H9 (cell line): ENCODE results near the gene ALAD. TPM values are rescaled to one million over a fixed set of nuclear protein-coding genes. Genes with fewer than 3 reads are reported as not detected.

Experiments
- DNase-seq: peaks from one replicate; pipeline ENCODE4 v3.0.0-alpha.2; 2017
- H2AFZ ChIP-seq: one replicate; pipeline ENCODE4 v1.6.1; 2013; ENCODE audit warnings: mild to moderate bottlenecking, low read length, control low read depth, moderate library complexity
- H2AK5ac ChIP-seq: 2 replicates; pipeline ENCODE4 v1.6.1; 2013; ENCODE audit warnings: low read length, control low read depth, mixed read lengths; ENCODE audit not compliant: insufficient read length
- H2BK120ac ChIP-seq: one replicate; pipeline ENCODE4 v1.6.1; 2013; ENCODE audit warnings: low read depth, mild to moderate bottlenecking, low read length, control low read depth, inconsistent platforms; ENCODE audit not compliant: poor library complexity, severe bottlenecking
- H2BK12ac ChIP-seq: 2 replicates; pipeline ENCODE4 v1.6.1; 2013; ENCODE audit warnings: low read length, control low read depth, mixed read lengths, low read depth; ENCODE audit not compliant: insufficient read length
- H2BK15ac ChIP-seq: 2 replicates; pipeline ENCODE4 v1.6.1; 2013; ENCODE audit warnings: low read depth, low read length, control low read depth
- H2BK20ac ChIP-seq: one replicate; pipeline ENCODE4 v1.6.1; 2013; ENCODE audit warnings: low read depth, mild to moderate bottlenecking, low read length, control low read depth, inconsistent platforms; ENCODE audit not compliant: poor library complexity, severe bottlenecking
- H2BK5ac ChIP-seq: 2 replicates; pipeline ENCODE4 v1.6.1; 2013; ENCODE audit warnings: low read length, control low read depth, mixed read lengths; ENCODE audit not compliant: insufficient read length
- H3K14ac ChIP-seq: 2 replicates; pipeline ENCODE4 v1.6.1; 2013; ENCODE audit warnings: low read length, control low read depth; ENCODE audit not compliant: insufficient read depth
- H3K18ac ChIP-seq: 2 replicates; pipeline ENCODE4 v1.6.1; 2013; ENCODE audit warnings: low read depth, mild to moderate bottlenecking, mixed read lengths, low read length, control low read depth; ENCODE audit not compliant: insufficient read length
- H3K23ac ChIP-seq: 2 replicates; pipeline ENCODE4 v1.6.1; 2013; ENCODE audit warnings: low read length, control low read depth, mixed read lengths, low read depth; ENCODE audit not compliant: insufficient read length
- H3K23me2 ChIP-seq: 2 replicates; pipeline ENCODE4 v1.6.1; 2013; ENCODE audit warnings: low read depth, mild to moderate bottlenecking, mixed read lengths, low read length, control low read depth; ENCODE audit not compliant: insufficient read length, poor library complexity, severe bottlenecking
- H3K27ac ChIP-seq: 2 replicates; pipeline ENCODE4 v1.5.1; 2013; ENCODE audit warnings: low read length, control low read depth, mixed read lengths, low read depth; ENCODE audit not compliant: insufficient read length
- H3K27me3 ChIP-seq: 2 replicates; pipeline ENCODE4 v1.6.1; 2013; ENCODE audit warnings: low read length, control low read depth, inconsistent platforms; ENCODE audit not compliant: insufficient read depth
- H3K4ac ChIP-seq: 2 replicates; pipeline ENCODE4 v1.6.1; 2013; ENCODE audit warnings: low read depth, mild to moderate bottlenecking, control low read depth, inconsistent platforms, low read length, moderate library complexity
- H3K4me1 ChIP-seq: 2 replicates; pipeline ENCODE4 v1.6.1; 2013; ENCODE audit warnings: low read length, control low read depth, inconsistent platforms; ENCODE audit not compliant: insufficient read depth
- H3K4me2 ChIP-seq: 2 replicates; pipeline ENCODE4 v1.6.1; 2013; ENCODE audit warnings: low read length, control low read depth, mixed read lengths; ENCODE audit not compliant: insufficient read length, insufficient read depth
- H3K56ac ChIP-seq: 2 replicates; pipeline ENCODE4 v1.6.1; 2013; ENCODE audit warnings: low read depth, mild to moderate bottlenecking, mixed read lengths, low read length, control low read depth; ENCODE audit not compliant: insufficient read length
- H3K79me1 ChIP-seq: 2 replicates; pipeline ENCODE4 v1.6.1; 2013; ENCODE audit warnings: low read depth, mild to moderate bottlenecking, moderate library complexity, low read length, control low read depth, inconsistent platforms; ENCODE audit not compliant: insufficient read depth, poor library complexity, severe bottlenecking
- H3K79me2 ChIP-seq: 2 replicates; pipeline ENCODE4 v1.6.1; 2013; ENCODE audit warnings: low read length, control low read depth, inconsistent platforms; ENCODE audit not compliant: insufficient read depth
- H3K9ac ChIP-seq: 2 replicates; pipeline ENCODE4 v1.6.1; 2013; ENCODE audit warnings: low read length, control low read depth, mixed read lengths; ENCODE audit not compliant: insufficient read length; ENCODE audit errors: extremely low read depth
- H3K9me3 ChIP-seq: one replicate; pipeline ENCODE4 v1.6.1; 2013; ENCODE audit warnings: low read depth, low read length, inconsistent platforms; ENCODE audit not compliant: control insufficient read depth
- H3T11ph ChIP-seq: one replicate; pipeline ENCODE4 v1.6.1; 2013; ENCODE audit warnings: mild to moderate bottlenecking, low read length, control low read depth, inconsistent platforms
- H4K20me1 ChIP-seq: one replicate; pipeline ENCODE4 v1.6.1; 2013; ENCODE audit not compliant: control insufficient read depth, insufficient read length, insufficient read depth
- H4K5ac ChIP-seq: 2 replicates; pipeline ENCODE4 v1.6.1; 2013; ENCODE audit warnings: low read depth, mild to moderate bottlenecking, mixed read lengths, low read length, control low read depth; ENCODE audit not compliant: insufficient read length
- H4K8ac ChIP-seq: replicated peaks from 2 replicates; pipeline ENCODE4 v1.6.1; 2013; ENCODE audit warnings: low read length, control low read depth, mixed read lengths, low read depth; ENCODE audit not compliant: insufficient read length
- H4K91ac ChIP-seq: 2 replicates; pipeline ENCODE4 v1.6.1; 2013; ENCODE audit warnings: low read depth, mild to moderate bottlenecking, moderate library complexity, mixed read lengths, low read length, control low read depth; ENCODE audit not compliant: insufficient read length
- H3K27ac Mint-ChIP-seq, 3 experiments: 2 replicates in 2 of 3; 3 replicates in 1 of 3; pipeline ENCODE4 v1.8.0; 2020 to 2021; ENCODE audit warnings: mixed read lengths in 3 of 3, mild to moderate bottlenecking in 1 of 3, moderate library complexity in 1 of 3
- H3K27me3 Mint-ChIP-seq: 2 replicates; pipeline ENCODE4 v1.8.0; 2021; ENCODE audit warnings: low read depth, mild to moderate bottlenecking, moderate library complexity, mixed read lengths
- H3K36me3 Mint-ChIP-seq, 3 experiments: 2 replicates in 2 of 3; 3 replicates in 1 of 3; pipeline ENCODE4 v1.8.0; 2020 to 2021; ENCODE audit warnings: low read depth in 3 of 3, mixed read lengths in 3 of 3; ENCODE audit not compliant: insufficient read depth in 1 of 3
- H3K4me1 Mint-ChIP-seq, 2 experiments: 2 replicates each; pipeline ENCODE4 v1.8.0; 2020; ENCODE audit warnings: mixed read lengths in 2 of 2
- H3K4me3 Mint-ChIP-seq, 2 experiments: 2 replicates in 1 of 2; 3 replicates in 1 of 2; pipeline ENCODE4 v1.8.0; 2020 to 2021; ENCODE audit warnings: mild to moderate bottlenecking in 2 of 2, mixed read lengths in 2 of 2, moderate library complexity in 1 of 2
- H3K9me3 Mint-ChIP-seq, 2 experiments: 2 replicates in 1 of 2; 3 replicates in 1 of 2; pipeline ENCODE4 v1.8.0; 2020; ENCODE audit warnings: mild to moderate bottlenecking in 2 of 2, mixed read lengths in 2 of 2, moderate library complexity in 1 of 2
- WGBS: extraction: QIAGEN DNeasy Blood & Tissue Kit; methylation state at CpG from one replicate; pipeline ENCODE4 v1.1.7; 2013; ENCODE audit warnings: missing lambda C conversion rate, low lambda C conversion rate, mixed read lengths; ENCODE audit not compliant: insufficient read length; ENCODE audit errors: extremely low coverage; 5-methylcytosine and 5-hydroxymethylcytosine counted together
- total RNA-seq: library from RNA; stranded (reverse); gene quantifications from 2 replicates; pipeline ENCODE4 v1.2.1, GENCODE V29; 2021
- TF ChIP-seq, protein P1 (sequence below): fragments of 200-600 bp; sonication (generic); conservative IDR thresholded peaks from 3 replicates; pipeline ENCODE4 v1.8.0; 2021; ENCODE audit warnings: antibody characterized with exemption, mild to moderate bottlenecking

The ALAD gene
- total RNA-seq, 1 experiment from 2014 or later: 13.2 TPM

DNA sequence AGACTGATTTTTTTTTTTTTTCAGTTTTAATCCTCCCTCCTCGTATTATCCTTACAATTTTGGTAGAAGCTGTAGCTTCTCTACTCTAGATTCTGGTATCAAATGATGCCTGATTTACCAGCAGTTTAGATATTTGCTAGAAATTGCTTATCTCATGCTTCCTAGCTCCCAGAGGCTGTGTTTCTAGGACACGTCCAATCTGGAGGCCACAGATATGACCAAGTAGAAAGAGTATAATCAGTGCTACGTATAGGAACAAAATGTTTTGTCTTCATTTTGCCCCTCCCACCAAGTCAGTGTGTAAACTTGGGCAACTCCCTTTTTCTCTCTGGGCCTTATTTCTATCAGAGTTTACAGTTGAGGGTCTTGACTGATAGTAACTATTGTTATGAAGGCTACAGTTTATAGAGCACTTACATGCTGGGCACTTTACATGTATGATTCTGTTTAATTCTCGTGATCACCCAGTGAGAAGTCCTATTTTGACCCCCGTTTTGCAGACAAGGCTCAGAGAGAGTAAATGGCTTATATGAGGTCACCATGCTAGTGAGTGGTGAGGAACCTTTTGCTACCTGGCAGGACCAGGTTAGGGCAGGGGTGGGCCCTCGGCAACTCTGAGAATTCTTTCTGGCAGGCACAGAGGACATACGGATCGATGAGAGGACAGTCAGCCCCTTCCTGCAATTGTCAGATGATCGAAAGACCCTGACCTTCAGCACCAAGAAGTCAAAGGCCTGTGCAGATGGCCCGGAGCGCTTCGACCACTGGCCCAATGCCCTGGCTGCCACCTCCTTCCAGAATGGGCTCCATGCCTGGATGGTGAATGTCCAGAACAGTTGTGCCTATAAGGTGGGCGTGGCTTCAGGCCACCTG, 31.9 kb downstream of the ALAD start:
- no peak overlapping the region for H3T11ph ChIP-seq
- H2BK12ac ChIP-seq: no peak overlapping the region
- no peak overlapping the region for H3K4me3 Mint-ChIP-seq
- no peak overlapping the region for H3K18ac ChIP-seq
- H2BK120ac ChIP-seq: no peak overlapping the region
- TF ChIP-seq, protein P1, sequence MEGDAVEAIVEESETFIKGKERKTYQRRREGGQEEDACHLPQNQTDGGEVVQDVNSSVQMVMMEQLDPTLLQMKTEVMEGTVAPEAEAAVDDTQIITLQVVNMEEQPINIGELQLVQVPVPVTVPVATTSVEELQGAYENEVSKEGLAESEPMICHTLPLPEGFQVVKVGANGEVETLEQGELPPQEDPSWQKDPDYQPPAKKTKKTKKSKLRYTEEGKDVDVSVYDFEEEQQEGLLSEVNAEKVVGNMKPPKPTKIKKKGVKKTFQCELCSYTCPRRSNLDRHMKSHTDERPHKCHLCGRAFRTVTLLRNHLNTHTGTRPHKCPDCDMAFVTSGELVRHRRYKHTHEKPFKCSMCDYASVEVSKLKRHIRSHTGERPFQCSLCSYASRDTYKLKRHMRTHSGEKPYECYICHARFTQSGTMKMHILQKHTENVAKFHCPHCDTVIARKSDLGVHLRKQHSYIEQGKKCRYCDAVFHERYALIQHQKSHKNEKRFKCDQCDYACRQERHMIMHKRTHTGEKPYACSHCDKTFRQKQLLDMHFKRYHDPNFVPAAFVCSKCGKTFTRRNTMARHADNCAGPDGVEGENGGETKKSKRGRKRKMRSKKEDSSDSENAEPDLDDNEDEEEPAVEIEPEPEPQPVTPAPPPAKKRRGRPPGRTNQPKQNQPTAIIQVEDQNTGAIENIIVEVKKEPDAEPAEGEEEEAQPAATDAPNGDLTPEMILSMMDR: no peak
- peaks cover 8 to 15% of the 10 kb centered on the region in 2 experiments for H3K4me1 Mint-ChIP-seq
- H2BK5ac ChIP-seq: no peak overlapping the region
- H3K9me3 Mint-ChIP-seq: no peaks in the 10 kb centered on the region
- H3K27ac ChIP-seq: no peak overlapping the region
- no peaks in the 10 kb centered on the region for H3K79me1 ChIP-seq
- H4K20me1 ChIP-seq: no peaks in the 10 kb centered on the region
- no peak overlapping the region for H3K4me2 ChIP-seq
- H3K23ac ChIP-seq: no peak overlapping the region
- H4K8ac ChIP-seq: no peak overlapping the region
- no peak overlapping the region for H3K14ac ChIP-seq
- no peak overlapping the region for H4K5ac ChIP-seq
- H3K23me2 ChIP-seq: peaks cover 3% of the 10 kb centered on the region
- H3K9ac ChIP-seq: no peak overlapping the region
- H3K27me3 ChIP-seq: no peaks in the 10 kb centered on the region
- no CpG with 5 or more reads among the region's 13 CpGs for WGBS
- peak overlapping the region; percentile 26 for H4K91ac ChIP-seq
- no peaks in the 10 kb centered on the region for H3K4me1 ChIP-seq
- no peak overlapping the region for H3K27ac Mint-ChIP-seq
- H2AFZ ChIP-seq: no peak overlapping the region
- peaks cover 0 to 20% (median 9%) of the 10 kb centered on the region in 3 experiments; a peak in 5 of 7 replicates for H3K36me3 Mint-ChIP-seq
- no peak for DNase-seq
- no peak overlapping the region for H2AK5ac ChIP-seq
- no peak overlapping the region for H3K4ac ChIP-seq
- H3K9me3 ChIP-seq: no peaks in the 10 kb centered on the region
- no peak overlapping the region for H2BK20ac ChIP-seq
- H3K27me3 Mint-ChIP-seq: no peaks in the 10 kb centered on the region
- H3K56ac ChIP-seq: no peak overlapping the region
- H3K79me2 ChIP-seq: no peaks in the 10 kb centered on the region
- no peak overlapping the region for H2BK15ac ChIP-seq
